SK-N-SH (cell line): Measurements from ENCODE around the gene KNDC1.

Source experiments
- CTCF ChIP-seq: fragments of 200-600 bp; sonication (generic); IDR thresholded peaks from 2 replicates; pipeline ENCODE4 v1.6.1; 2017; ENCODE audit warnings: antibody characterized with exemption, mild to moderate bottlenecking, moderate library complexity
- EP300 ChIP-seq, 2 experiments: IDR thresholded peaks; 2 replicates each; pipeline versions ENCODE4 v1.4.0 to v1.6.1; 2012; ENCODE audit warnings: borderline replicate concordance in 1 of 2, low read depth in 1 of 2, low read length in 1 of 2
- PBX3 ChIP-seq: IDR thresholded peaks from 2 replicates; pipeline ENCODE4; 2012
- POLR2AphosphoS5 ChIP-seq: IDR thresholded peaks from 2 replicates; pipeline ENCODE4 v1.6.1; 2012; ENCODE audit warnings: low read depth, low read length
- RAD21 ChIP-seq: IDR thresholded peaks from 2 replicates; pipeline ENCODE4 v1.6.1; 2012; ENCODE audit warnings: mild to moderate bottlenecking, low read length
- RCOR1 ChIP-seq: fragments of 150-350 bp; IDR thresholded peaks from 2 replicates; pipeline ENCODE4 v1.6.1; 2017; ENCODE audit warnings: antibody characterized with exemption, low read length
- REST ChIP-seq: IDR thresholded peaks from 2 replicates; pipeline ENCODE4 v1.6.1; 2012; ENCODE audit warnings: mild to moderate bottlenecking, low read depth, low read length, moderate library complexity
- RFX5 ChIP-seq: IDR thresholded peaks from 2 replicates; pipeline ENCODE4 v1.6.1; 2012; ENCODE audit warnings: mild to moderate bottlenecking, improper control_type of control experiment, low read length
- SIN3A ChIP-seq: IDR thresholded peaks from 2 replicates; pipeline ENCODE4 v1.6.1; 2012; ENCODE audit warnings: low read depth, mild to moderate bottlenecking, low read length, moderate library complexity, borderline replicate concordance
- SMC3 ChIP-seq: IDR thresholded peaks from 2 replicates; pipeline ENCODE4 v1.6.1; 2012; ENCODE audit warnings: low read depth, low read length, improper control_type of control experiment
- TCF12 ChIP-seq: IDR thresholded peaks from 2 replicates; pipeline ENCODE4 v1.4.0; 2012
- TEAD4 ChIP-seq: IDR thresholded peaks from 2 replicates; pipeline ENCODE4 v1.4.0; 2012; ENCODE audit warnings: mild to moderate bottlenecking, borderline replicate concordance; ENCODE audit not compliant: insufficient read depth
- USF1 ChIP-seq: IDR thresholded peaks from 2 replicates; pipeline ENCODE4 v1.4.0; 2012; ENCODE audit warnings: low read depth, borderline replicate concordance
- ZBTB33 ChIP-seq: IDR thresholded peaks from 2 replicates; pipeline ENCODE4 v1.4.0; 2012; ENCODE audit warnings: low read depth, borderline replicate concordance

GRCh38 chr10:133195611-133196010 lies 35.6 kb downstream of the KNDC1 start:
- TF ChIP-seq SIN3A (no peak), CTCF (no peak), EP300 (IDR thresholded peaks at IDR 0.05; ENCODE audit: borderline replicate concordance in 1 of 2, low read depth in 1 of 2, low read length in 1 of 2) (no peak), REST (no peak), ZBTB33 (no peak), USF1 (no peak), RCOR1 (no peak), POLR2AphosphoS5 (no peak), RAD21 (no peak), PBX3 (no peak), SMC3 (no peak), TEAD4 (no peak), TCF12 (no peak), RFX5 (no peak)
